ENCODE data around the gene ZNF575.
"Not testable (repeated sequence)": the region's sequence is repeated elsewhere in the genome, so short reads cannot be mapped to it uniquely, and the experiment has no call there.

ZNF575 gene

GRCh38 chr19:43511324-43511723 lies 21.7 kb upstream of the ZNF575 start:
- no peak for DNase-seq (ENCODE audit: low read depth)

- not testable (repeated sequence) for DNase-seq (ENCODE audit: low read depth)
These were observed 20.6 kb upstream of the ZNF575 start for GRCh38 chr19:43512399-43512798.

DNA sequence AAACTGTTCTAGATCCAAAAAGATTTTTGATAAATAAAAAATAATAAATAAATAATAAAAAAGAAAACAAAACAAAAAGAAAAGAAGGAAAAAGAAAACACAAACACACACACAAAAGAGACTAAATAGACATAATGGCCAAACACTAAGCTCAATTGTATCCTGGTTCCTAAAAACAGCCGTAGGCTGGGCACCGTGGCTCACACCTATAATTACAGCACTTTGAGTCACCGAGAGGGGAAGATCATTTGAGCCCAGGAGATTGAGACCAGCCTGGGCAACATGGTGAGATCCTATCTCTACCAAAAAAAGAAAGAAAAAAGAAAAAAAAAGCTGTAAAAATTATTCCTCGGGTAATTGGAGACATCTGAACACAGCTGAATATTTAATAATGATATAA lies 14.9 kb upstream of the ZNF575 start:
- DNase-seq (ENCODE audit: low read depth): no peak

- peak; percentile 87 for DNase-seq (ENCODE audit: low read depth)
These were observed 13.4 kb upstream of the ZNF575 start for GRCh38 chr19:43519436-43520088.

DNA sequence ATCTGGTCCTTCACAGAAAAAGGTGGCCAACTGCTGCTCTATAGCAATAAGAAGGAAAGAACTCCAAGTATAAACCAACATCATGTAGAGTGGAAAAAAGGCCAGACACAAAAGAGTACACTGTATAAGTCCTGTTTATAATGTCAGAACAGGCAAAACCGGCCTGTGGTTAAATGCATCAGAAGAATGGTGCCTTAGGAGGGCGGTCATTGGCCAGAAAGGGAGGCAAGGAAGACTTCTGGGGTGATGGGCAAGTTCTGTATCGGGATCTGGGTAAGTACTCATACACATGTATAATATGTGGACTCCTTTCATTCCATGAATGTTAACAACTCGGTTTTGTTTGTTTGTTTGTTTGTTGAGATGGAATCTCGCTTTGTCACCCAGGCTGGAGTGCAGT lies 10.1 kb upstream of the ZNF575 start:
- no peak for DNase-seq (ENCODE audit: low read depth)

DNA sequence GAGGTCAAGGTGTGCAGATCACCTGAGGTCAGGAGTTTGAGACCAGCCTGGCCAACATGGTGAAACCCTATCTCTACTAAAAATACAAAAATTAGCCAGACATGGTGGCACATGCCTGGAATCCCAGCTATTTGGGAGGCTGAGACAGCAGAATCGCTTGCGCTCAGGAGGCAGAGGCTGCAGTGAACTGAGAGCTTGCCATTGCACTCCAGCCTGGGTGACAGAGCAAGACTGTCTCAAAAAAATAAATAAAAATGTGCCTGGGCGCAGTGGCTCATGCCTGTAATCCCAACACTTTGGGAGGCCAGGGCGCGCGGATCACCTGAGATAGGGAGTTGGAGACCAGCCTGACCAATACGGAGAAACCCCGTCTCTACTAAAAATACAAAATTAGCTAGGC lies 9.3 kb upstream of the ZNF575 start:
- DNase-seq (ENCODE audit: low read depth): not testable (repeated sequence)

DNA sequence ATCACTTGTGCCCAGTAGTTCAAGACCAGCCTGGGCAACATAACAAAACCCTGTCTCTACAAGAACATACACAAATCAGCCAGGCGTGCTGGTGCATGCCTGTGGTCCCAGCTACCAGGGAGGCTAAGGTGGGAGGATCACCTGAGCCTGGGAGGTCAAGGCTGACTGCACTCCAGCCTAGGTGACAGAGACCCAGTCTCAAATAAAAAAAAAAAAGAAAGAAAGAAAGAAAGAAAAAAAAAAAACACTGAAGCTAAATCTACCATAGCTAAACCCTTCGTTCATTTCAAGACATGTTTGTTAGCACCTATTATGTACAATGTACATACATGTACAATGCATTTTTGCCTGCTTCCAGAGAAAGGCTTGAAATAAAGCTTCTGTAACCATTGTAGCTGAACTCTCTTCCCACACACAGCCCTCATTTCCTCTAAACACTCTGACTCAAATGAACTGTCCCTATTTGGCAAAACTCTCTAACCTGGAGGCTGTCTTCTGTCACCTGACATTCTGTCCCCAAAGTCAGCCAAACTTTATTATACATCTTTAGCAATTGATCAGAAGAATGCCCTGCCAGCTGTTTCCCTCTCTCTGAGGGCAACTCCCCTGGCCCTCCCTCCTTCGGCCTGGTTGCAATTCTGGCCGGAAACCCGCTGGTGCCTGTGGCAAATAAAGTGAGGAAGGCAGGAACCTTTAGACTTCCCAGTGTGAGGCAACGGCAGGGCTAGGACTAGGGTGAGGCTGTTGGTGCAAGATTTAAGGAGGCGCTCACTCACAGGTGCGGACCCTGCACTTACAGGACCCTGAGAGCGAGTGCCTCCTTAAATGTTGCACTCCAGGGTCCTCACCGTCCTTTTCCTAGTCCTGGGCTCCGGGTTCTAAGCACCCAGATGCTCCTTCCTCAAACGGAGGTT lies 7.8 kb upstream of the ZNF575 start:
- DNase-seq (ENCODE audit: low read depth): no peak

GRCh38 chr19:43525836-43526771 lies 6.9 kb upstream of the ZNF575 start:
- no peak for DNase-seq (ENCODE audit: low read depth)

DNA sequence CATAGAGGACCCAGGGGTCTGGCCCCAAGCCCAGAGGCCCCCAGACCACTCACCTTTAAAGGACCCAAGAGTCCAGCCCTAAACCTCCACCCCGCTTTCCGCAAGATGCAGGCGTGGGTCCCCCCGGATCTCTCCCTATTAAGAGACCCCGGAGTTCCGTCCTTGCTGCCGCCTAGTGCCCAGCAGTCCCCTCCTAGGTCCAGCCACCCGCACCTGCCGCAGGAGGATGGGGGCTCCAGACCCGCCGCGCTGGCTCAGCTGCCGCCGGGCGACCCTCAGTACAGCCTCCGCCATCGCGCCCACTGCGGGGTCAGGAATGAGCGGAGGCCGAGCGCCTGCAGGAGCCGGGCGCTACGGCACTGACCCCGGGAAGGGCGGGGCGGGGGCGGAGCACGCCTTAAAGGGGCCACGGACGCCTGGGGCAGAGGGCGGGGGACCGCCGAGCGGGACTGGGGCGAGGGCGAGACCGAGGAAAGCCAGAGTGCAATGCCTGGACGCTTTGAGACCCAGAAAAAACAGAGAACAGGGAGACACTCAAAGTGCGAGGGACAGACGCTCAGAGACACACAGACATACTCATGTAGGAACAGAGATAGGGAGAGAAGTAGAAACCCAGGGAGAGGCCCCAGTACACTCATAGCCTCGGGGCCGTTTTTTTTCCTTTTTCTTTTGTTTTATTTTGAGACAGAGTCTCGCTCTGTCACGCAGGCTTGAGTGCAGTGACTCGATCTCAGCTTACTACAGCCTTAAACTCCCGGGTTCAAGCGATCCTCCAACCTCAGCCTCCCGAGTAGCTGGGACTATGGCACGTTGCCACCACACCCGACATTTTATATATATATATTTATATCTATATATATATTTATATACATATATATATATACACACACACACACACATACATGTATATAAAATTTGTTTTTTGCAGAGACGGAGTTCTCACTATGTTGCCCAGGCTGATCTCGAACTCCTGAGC lies 5.8 kb upstream of the ZNF575 start, which contains the start of gene ETHE1:
ETHE1 (minus strand) TSS at position 318 of the 976 bp plus-strand sequence; CDS start at position 294, 24 bp downstream.
- DNase-seq (ENCODE audit: low read depth): no peak

DNA sequence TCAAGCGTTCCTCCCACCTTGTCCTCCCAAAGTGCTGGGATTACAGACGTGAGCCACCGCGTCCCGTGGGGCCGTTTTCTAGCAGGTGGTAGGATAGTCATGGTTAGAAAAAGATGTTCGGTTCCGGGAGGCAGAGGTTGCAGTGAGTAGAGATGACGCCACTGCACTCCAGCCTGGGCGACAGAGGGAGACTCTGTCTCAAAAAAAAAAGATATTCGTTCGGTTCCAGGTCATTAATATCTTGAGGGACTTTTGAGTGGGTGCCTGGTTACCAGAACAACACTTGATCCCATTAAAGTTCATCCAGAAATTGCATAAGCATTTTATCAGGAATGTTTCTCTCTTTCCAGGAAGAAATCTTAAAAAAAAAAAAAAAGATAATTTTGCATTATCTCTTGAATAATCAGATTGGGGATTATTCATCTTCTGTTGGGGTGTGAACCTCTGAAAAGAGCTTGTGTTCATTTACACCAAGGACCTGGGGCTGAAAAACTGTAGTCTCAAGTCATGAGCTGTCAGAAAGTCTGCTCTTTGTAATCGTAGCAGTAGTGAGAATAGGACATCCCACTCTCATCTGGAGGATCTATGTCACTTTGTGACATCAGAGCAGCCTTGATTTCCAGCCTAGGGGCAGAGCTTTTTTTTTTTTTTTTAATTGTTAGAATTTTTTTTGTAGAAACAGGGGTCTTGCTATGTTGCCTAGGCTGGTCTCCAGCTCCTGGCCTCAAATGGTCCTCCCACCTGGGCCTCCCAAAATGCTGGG lies 4.9 kb upstream of the ZNF575 start:
- DNase-seq (ENCODE audit: low read depth): no peak

- DNase-seq (ENCODE audit: low read depth): no peak
These were observed 422 bp upstream of the ZNF575 start for GRCh38 chr19:43532571-43532961.

GRCh38 chr19:43533546-43534304 lies 737 bp downstream of the ZNF575 start:
- peak; percentile 97 for DNase-seq (ENCODE audit: low read depth)

DNA sequence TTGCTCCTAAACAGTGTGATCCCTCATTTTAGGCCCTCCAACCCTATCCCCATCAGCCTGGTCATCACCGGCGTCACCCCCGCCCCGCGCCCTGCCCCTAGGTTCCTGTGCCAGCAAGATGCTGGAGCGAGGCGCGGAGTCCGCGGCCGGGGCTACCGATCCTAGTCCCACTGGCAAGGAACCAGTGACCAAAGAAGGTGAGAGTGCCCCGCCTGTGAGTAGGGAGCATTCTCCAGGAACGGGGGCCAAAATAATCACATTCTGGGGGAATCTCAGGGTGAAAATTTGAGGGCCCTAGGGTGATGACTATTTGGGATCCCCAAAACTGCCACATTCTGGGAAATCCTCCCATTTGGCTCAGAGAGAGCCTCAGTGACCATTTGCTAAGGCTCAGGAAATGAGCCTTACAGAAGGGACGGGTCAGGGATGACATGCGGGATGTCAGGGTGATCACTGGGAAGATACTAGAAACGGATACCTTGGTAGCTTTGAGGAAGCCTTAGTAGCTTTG lies 1.4 kb downstream of the ZNF575 start:
- DNase-seq (ENCODE audit: low read depth): no peak

- no peak for DNase-seq (ENCODE audit: low read depth)
These were observed 2.1 kb downstream of the ZNF575 start for GRCh38 chr19:43534816-43535761.

DNA sequence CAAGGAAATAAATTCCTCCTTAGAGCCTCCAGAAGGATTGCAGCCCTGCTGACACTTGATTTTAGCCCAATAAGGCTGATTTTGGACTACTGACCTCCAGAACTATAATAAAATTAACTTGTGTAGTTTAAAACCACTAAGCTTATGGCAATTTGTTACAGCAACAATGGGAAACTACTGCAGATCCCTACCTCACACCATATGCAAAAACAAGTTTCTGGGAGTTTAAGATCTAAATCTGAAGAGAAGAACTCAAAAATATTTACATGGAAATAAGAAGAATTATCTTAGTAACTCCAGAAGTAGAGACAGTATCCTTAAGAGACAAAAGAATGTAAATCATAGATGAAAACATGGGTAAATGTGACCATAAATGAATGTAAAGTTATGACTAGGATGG lies 5.9 kb downstream of the ZNF575 start:
- DNase-seq (ENCODE audit: low read depth): no peak

GRCh38 chr19:43540381-43540780 lies 7.4 kb downstream of the ZNF575 start:
- DNase-seq (ENCODE audit: low read depth): no peak

DNA sequence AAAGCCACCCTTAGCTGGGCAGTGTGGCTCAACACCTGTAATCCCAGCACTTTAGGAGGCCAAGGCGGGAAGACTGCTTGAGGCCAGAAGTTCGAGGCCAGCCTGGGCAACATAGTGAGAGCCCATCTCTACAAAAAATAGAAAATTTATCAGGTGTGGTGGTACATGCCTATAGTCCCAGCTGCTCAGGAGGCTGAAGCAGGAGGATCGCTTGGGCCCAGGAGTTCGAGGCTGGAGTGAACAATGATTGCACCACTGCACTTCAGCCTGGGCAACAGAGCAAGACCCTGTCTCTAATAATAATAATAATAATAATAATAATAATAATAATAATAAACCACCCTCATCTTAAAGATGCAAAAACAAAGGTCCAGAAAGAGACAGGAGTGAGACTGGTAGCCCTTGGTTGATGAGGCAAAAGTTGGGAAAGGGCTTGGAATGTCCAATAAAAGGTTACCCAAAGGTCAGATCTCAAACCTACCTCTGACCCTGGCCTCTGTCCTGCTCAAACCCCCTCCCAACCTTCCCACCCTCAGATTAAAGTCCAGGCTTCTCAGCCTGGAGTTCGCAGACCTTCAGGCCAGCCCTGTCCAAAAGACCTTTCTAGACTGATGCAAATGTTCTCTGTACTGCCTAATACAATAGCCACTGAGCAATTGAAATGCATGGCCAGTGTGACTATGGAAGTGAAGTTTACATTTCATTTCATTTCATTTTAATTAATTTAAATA lies 9.1 kb downstream of the ZNF575 start:
- DNase-seq (ENCODE audit: low read depth): no peak

Data from GM04504 (cell line).